GM21737 (cell line): ENCODE data around the gene SEL1L3.
"Not testable (repeated sequence)": the region's sequence is repeated elsewhere in the genome, so short reads cannot be mapped to it uniquely, and the experiment has no call there.

Experiments
- ATAC-seq: cut with Tn5 transposase; IDR thresholded peaks from one replicate; pipeline ENCODE4 v1.9.1; 2021; ENCODE audit warnings: mild to moderate bottlenecking, moderate library complexity; ENCODE audit not compliant: unreplicated experiment

Gene SEL1L3

DNA sequence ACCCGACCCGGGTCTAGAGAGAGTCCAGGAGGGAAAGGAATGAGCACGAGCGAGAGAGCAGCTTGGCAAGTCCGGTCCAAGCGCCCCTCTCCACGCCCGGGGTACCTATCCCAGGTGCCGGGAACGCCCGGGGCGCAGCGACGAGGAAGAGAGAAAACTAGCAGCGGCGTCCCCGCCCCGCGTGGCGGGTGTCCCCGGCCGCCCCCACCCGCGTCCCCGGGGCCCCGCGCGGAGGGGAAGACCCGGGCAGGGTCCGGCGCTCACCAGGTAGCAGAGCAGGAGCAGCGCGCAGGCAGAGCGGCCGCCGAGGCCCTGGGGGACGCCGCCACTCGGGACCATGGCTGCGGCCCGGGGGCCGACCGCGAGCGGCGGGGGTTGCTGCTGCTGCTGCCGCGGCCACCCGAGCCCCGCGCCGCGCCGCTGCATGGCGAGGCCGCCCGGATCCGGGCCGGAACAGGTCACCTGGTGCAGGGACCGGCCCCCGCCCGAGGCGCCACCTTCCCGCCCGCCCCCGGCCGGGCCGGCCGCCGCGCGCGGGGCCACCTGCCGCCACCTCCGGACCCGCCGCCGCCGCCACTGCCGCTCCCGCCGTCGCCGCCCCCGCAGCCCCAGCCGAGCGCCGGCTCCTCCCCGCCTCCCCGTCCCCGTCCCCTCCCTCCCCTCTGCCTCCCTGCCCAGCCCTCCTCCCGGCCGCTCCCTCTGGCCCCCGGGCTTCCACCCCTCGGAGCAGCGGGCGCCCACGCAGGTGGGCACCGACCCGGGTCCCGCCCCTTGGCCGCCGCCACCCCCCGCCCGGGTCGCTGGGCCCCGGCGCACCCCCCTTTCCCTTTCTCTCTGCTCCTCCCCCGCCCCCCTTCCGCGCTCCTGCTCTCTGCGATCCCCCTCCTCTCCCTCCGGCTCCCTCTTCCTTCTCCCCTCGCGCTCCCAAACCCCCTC is at the start of gene SEL1L3:
Gene SEL1L3, minus strand, starts transcription at position 578 of the 936 bp plus-strand sequence. Its CDS starts 152 bp downstream, at position 426.
- ATAC-seq = no peak

- ATAC-seq = no peak
These were observed 48.6 kb upstream of the SEL1L3 start for GRCh38 chr4:25911356-25911755.

DNA sequence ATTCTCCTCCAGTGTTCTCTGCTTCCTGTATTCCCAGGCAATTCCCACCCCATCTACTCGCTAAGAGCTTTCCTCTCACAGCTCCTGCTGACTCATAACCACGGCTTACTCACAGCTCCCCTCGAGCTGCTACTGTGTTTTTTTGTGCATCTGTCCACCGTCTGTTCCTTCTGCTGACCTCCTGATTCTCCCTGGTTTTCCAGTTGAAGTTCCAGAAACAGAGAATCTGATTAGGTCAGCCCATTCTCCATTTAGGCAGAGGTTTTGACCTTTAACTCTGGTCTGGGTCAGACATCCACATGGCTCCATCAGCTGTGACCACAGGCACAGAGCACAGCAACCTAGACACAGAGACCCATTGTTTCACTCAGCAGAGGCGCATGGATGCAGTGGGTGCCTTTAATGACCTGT is 45.7 kb upstream of the SEL1L3 start:
- ATAC-seq = no peak

DNA sequence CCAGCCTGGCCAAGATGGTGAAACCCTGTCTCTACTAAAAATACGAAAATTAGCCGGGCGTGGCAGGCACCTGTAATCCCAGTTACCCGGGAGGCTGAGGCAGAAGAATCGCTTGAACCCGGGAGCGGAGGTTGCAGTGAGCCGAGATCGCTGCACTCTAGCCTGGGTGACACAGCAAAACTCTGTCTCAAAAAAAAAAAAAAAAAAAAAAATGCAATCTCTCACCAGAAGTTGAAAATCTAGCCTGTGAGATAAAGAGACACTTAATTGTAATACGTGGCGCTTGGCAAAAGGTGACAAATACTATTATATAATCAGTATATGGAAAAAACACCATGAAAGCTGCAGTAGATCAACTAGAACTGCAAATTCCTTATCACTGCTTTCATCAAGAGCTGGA is 43.3 kb upstream of the SEL1L3 start:
- not testable (repeated sequence) for ATAC-seq

- no peak for ATAC-seq
These were observed 42.6 kb upstream of the SEL1L3 start for GRCh38 chr4:25905371-25905770.

- peak; percentile 43 for ATAC-seq
These were observed 41.9 kb upstream of the SEL1L3 start for GRCh38 chr4:25904748-25905082.

- peak; percentile 53 for ATAC-seq
These were observed 41.3 kb upstream of the SEL1L3 start for GRCh38 chr4:25903900-25904747.

- ATAC-seq = no peak
These were observed 38.2 kb upstream of the SEL1L3 start for GRCh38 chr4:25901030-25901430.

GRCh38 chr4:25900310-25900709 is 37.5 kb upstream of the SEL1L3 start:
- no peak for ATAC-seq

DNA sequence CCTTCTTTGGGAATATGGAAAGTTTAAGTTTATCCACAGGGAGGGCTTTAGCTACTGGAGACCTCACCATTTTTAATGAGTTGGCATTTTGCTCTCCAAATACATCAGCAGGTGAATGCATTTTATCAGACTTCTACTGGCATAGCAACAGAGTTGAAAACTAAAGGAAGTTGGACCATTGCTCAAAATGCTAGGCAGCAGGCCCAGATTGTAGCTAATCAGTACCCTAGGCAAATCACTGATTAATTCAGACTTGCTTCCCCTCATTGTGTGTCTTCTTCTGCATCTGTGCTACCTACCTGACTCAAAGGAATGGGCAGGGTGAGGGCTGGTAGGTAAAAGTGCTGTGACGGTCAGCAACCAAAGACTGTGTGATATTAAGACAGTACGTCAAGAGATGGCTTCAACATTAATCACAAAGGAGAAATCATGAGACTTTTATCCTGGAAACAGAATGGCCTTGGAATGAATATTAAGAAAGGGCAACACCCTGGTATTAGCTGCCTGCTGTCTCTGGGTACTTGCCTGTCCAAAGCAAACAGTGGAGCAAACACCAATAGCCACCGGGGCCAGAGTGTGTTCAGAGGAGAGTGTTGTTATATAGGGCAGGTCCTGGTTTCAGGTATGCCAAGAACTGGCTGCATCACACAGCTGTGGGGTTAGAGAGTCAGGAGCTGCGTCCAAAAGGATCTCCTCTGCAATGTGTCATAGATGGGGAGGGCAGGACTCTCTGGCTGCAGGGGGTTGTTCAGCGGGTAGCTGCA is 34.2 kb upstream of the SEL1L3 start:
- ATAC-seq = no peak

DNA sequence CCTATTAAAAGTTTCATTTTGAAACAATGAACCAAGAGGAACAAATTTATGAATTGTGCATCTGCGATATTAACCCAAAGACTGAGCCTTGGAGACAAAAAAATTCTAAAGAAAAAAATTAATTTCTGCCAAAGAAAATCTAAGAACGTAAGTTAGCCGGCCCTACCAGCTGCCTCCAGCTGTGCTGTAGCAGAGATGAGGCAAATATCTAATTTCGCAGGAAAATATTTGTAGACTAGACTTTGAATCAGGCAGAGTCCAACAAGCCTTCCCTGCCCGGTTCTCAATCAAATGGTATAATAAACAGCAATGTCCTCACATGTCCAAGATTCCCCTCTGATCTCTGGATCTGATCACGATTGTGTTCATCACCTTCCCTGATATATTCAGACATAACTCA is 30.0 kb upstream of the SEL1L3 start:
- ATAC-seq = no peak

- no peak for ATAC-seq
These were observed 28.0 kb upstream of the SEL1L3 start for GRCh38 chr4:25890571-25891485.

DNA sequence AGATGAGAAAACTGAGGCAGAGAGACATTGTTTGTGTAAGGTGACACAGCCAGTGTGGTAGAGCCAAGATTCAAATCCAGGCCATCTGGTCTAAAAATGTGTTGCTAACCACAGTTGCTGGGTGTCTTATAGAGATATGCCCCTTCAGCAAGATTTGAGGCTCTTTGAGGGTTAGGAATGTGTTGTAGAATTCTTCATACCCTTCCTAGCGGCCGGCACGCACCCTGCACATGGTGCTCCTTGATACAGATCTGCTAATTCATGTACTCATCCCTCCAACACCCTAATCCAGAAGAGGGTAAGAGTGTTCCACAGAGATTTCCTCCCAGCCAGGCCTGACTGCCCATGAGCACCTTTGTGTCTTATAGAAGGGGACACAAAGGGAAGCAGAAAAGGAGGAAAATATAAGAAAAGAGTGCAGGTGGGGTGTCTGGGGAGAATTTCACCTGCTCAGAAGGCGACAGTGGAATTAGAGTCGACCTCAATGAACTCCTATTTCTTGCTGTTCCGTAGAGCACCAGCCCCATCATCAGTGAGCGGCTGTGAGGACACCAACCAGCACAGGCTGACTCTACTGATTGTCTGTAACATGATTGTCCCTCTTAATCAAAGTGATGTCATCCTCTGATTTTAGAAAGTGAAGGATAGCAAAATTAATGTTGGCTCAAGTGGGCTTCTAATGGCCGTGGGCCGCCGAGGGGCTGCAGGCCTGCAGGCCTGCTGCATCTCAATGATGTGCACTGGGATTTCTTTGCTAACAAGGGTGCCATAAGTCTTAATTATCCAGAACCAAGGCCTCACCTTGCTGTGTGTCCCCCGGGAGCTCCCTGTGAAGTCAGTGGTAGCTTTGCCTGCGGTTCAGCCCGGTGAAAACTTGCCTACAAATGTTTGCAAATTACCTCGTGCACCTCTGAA is 27.1 kb upstream of the SEL1L3 start:
- no peak for ATAC-seq

DNA sequence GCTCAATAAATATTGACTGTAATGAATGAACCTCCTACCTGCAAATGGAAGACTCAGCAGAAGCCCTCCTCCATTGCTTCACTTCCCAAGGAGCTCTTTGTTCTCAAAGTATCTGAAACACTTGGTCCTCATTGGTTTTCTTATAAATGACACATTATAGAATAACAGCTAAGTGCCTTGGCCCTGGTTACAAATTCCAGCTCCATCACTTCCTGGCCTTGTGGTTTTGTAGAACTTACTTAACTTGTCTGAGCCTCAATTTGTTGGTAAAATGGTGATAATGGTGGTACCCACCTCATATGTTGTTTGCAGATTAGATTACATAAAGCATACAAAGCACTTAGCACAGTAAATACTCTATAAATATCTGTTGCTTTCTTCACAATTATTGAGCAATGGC is 26.0 kb upstream of the SEL1L3 start:
- no peak for ATAC-seq

DNA sequence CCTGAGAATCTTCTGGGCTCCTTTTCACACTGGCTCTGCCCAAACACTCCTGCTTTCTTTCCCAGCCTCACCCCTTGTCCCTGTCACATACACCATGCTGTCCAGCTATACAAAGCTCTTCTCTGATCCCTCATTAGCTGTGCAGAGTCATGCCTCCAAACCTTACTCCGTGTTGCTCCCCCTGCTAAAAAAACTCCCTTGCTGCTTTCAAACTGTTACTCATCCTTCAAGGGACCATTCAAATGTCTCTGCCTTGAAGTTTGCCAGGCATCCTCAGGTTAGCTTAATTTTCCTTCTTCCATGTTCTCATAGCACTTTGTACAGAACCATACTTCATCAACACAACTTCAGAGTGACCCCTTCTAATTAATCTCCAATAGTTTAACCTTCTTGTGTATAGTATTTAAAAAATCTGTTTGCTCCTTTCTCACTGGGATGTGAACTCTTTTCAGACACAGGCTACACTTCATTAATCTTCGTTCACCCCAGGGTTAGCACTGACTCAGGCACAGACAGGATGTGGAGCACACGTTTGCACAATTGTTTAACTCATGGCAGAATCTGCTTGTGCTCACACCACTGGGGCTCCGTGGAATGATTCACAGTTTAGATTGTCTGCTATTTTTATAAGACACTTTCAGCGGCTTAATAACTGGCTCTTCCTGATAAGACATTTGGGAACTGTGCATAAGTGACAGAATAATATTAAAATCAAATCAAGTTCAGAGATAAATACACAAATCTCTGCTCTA is 21.4 kb upstream of the SEL1L3 start:
- peak; percentile 72 for ATAC-seq

GRCh38 chr4:25883565-25883964 is 20.8 kb upstream of the SEL1L3 start:
- no peak for ATAC-seq

DNA sequence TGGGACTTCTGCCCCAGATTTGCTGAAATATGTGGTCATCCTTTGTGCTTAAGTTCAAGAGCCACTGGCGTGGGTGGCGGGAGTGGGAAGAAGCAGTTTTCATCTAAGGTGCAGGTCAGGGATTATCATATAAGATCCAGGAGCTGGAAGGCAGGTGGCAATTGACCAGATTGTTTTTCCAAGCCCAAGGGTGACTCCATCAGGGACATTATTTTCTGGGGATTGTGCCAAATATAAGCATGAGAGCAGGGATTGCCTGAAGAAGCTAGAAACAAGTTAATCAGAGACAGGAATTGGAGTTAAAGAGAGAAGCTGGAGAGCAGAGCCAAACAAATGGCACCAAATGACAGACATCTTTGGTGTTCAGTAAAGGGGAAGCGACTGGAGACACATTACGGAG is 19.4 kb upstream of the SEL1L3 start:
- no peak for ATAC-seq

GRCh38 chr4:25881193-25881592 is 18.4 kb upstream of the SEL1L3 start:
- no peak for ATAC-seq
